Activated CD8-positive, alpha-beta memory T cell treated with anti-CD3 and anti-CD28 coated beads for 1 hour (primary cell): ENCODE data around the gene DGLUCY.
"Not testable (repeated sequence)": the region's sequence is repeated elsewhere in the genome, so short reads cannot be mapped to it uniquely, and the experiment has no call there.

ENCODE experiments used
- DNase-seq, 2 donors: peaks; one replicate each; pipeline ENCODE4 v3.0.0-alpha.2; 2020; ENCODE audit warnings: low read depth in 1 of 2; ENCODE audit errors: extremely low read depth in 1 of 2

DGLUCY gene

GRCh38 chr14:91255026-91255695 lies 141.3 kb downstream of the DGLUCY start:
- DNase-seq = no peak

GRCh38 chr14:91256661-91257060 lies 142.8 kb downstream of the DGLUCY start:
- DNase-seq = no peak

- DNase-seq = no peak
Observed at GRCh38 chr14:91257328-91258010, 143.6 kb downstream of the DGLUCY start.

- DNase-seq = no peak
Observed at GRCh38 chr14:91258011-91258618, 144.2 kb downstream of the DGLUCY start.

- DNase-seq = no peak
Observed at GRCh38 chr14:91258876-91259275, 145.0 kb downstream of the DGLUCY start.

- DNase-seq = no peak
Observed at GRCh38 chr14:91261115-91261514, 147.2 kb downstream of the DGLUCY start.

GRCh38 chr14:91261986-91262549 lies 148.2 kb downstream of the DGLUCY start:
- DNase-seq = no peak

- no peak for DNase-seq
Observed at GRCh38 chr14:91263329-91263728, 149.5 kb downstream of the DGLUCY start.

GRCh38 chr14:91264151-91265150 lies 150.6 kb downstream of the DGLUCY start:
- DNase-seq = no peak

- no peak for DNase-seq
Observed at GRCh38 chr14:91265404-91265803, 151.5 kb downstream of the DGLUCY start.

- not testable (repeated sequence) for DNase-seq
Observed at GRCh38 chr14:91266276-91266675, 152.4 kb downstream of the DGLUCY start.

- DNase-seq = no peak
Observed at GRCh38 chr14:91267965-91268437, 154.1 kb downstream of the DGLUCY start.

GRCh38 chr14:91269076-91269991 lies 155.5 kb downstream of the DGLUCY start:
- DNase-seq = no peak

- no peak for DNase-seq
Observed at GRCh38 chr14:91270188-91270587, 156.3 kb downstream of the DGLUCY start.

- DNase-seq = no peak
Observed at GRCh38 chr14:91270619-91271018, 156.7 kb downstream of the DGLUCY start.

- DNase-seq = no peak
Observed at GRCh38 chr14:91271639-91272038, 157.8 kb downstream of the DGLUCY start.

- no peak for DNase-seq
Observed at GRCh38 chr14:91272341-91273272, 158.7 kb downstream of the DGLUCY start.

GRCh38 chr14:91273273-91273884 lies 159.5 kb downstream of the DGLUCY start:
- no peak for DNase-seq
